ENCODE results near the gene UBE2J2.

UBE2J2 gene

GRCh38 chr1:1309251-1310108 lies 35.8 kb upstream of the UBE2J2 start:
- DNase-seq, result no peak

- DNase-seq, result no peak
Observed at GRCh38 chr1:1308756-1309250, 35.1 kb upstream of the UBE2J2 start.

- peak; percentile 91 for DNase-seq
Observed at GRCh38 chr1:1307923-1308755, 34.5 kb upstream of the UBE2J2 start, which contains the start of the genes ACAP3 and PUSL1. TSS of gene ACAP3 (minus strand) at chr1:1307930. CDS start at chr1:1307815, 115 bp downstream. TSS of gene PUSL1 (plus strand) at chr1:1308597. CDS start at chr1:1308644, 47 bp downstream.

GRCh38 chr1:1307261-1307922 lies 33.7 kb upstream of the UBE2J2 start:
- peak; percentile 46 for DNase-seq

GRCh38 chr1:1306661-1307260 lies 33.1 kb upstream of the UBE2J2 start:
- DNase-seq, result no peak

- DNase-seq, result no peak
Observed at GRCh38 chr1:1306070-1306660, 32.5 kb upstream of the UBE2J2 start.

- peak; percentile 59 for DNase-seq
Observed at GRCh38 chr1:1305300-1306069, 31.8 kb upstream of the UBE2J2 start.

GRCh38 chr1:1304331-1305299 lies 31.0 kb upstream of the UBE2J2 start:
- DNase-seq, result peak; percentile 55

- no peak for DNase-seq
Observed at GRCh38 chr1:1303736-1304135, 30.1 kb upstream of the UBE2J2 start.

- no peak for DNase-seq
Observed at GRCh38 chr1:1302951-1303509, 29.4 kb upstream of the UBE2J2 start.

GRCh38 chr1:1302006-1302430 lies 28.4 kb upstream of the UBE2J2 start:
- no peak for DNase-seq

GRCh38 chr1:1300352-1300739 lies 26.7 kb upstream of the UBE2J2 start:
- DNase-seq, result no peak

GRCh38 chr1:1299686-1300351 lies 26.2 kb upstream of the UBE2J2 start:
- no peak for DNase-seq

GRCh38 chr1:1298861-1299685 lies 25.4 kb upstream of the UBE2J2 start:
- DNase-seq, result no peak

- no peak for DNase-seq
Observed at GRCh38 chr1:1297802-1298424, 24.3 kb upstream of the UBE2J2 start.

- no peak for DNase-seq
Observed at GRCh38 chr1:1296070-1297061, 22.7 kb upstream of the UBE2J2 start.
